WI38 (cell line): Measurements from ENCODE around the gene METTL5.

Experiments used
- H3K4me3 ChIP-seq: 2 replicates; pipeline ENCODE4 v1.5.1; 2011; ENCODE audit warnings: low read depth, mild to moderate bottlenecking, control low read depth, low read length
- TF ChIP-seq, protein P1 (sequence below): IDR thresholded peaks from 2 replicates; pipeline ENCODE4 v1.5.1; 2012; ENCODE audit warnings: low read depth, mild to moderate bottlenecking, control low read depth, low read length

Gene METTL5

DNA sequence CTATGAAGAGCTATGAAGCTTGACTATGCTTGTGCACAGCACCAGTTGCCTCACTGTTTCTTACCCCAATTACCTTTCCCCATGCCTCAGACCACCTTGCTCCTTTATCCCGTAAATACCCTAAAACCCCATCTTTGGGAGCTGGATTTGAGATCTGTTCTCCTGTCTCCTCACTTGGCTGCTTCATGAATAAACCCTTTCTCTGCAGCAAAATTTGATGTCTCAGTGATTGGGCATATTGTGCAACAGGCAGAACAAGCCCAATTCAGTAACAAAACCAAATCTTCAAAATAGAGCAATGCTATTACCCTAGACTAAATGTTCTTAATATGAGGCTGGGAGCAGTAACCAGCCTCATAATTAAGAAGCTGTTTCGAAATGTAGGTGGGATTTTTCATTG lies 29.5 kb downstream of the METTL5 start:
- no peak overlapping the region for H3K4me3 ChIP-seq
- TF ChIP-seq, protein P1, sequence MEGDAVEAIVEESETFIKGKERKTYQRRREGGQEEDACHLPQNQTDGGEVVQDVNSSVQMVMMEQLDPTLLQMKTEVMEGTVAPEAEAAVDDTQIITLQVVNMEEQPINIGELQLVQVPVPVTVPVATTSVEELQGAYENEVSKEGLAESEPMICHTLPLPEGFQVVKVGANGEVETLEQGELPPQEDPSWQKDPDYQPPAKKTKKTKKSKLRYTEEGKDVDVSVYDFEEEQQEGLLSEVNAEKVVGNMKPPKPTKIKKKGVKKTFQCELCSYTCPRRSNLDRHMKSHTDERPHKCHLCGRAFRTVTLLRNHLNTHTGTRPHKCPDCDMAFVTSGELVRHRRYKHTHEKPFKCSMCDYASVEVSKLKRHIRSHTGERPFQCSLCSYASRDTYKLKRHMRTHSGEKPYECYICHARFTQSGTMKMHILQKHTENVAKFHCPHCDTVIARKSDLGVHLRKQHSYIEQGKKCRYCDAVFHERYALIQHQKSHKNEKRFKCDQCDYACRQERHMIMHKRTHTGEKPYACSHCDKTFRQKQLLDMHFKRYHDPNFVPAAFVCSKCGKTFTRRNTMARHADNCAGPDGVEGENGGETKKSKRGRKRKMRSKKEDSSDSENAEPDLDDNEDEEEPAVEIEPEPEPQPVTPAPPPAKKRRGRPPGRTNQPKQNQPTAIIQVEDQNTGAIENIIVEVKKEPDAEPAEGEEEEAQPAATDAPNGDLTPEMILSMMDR = no peak

DNA sequence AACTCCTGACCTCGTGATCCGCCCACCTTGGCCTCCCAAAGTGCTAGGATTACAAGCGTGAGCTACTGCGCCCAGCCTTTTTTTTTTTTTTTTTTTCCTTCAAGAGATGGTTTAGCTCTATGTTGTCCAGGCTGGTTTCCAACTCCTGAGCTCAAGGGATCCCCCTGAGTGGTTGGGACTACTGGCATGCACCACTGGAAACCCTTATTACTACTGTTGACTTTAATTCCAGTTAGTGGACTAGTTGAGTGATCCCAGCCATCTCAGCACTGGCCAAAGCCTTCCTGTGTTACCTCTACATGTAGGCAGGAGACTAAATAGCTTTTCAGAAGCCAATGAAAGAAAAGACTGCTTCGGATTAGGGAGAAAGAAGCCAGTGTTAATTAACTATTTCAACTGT lies 34.1 kb downstream of the METTL5 start:
- no peak overlapping the region for H3K4me3 ChIP-seq
- TF ChIP-seq, protein P1 = no peak

DNA sequence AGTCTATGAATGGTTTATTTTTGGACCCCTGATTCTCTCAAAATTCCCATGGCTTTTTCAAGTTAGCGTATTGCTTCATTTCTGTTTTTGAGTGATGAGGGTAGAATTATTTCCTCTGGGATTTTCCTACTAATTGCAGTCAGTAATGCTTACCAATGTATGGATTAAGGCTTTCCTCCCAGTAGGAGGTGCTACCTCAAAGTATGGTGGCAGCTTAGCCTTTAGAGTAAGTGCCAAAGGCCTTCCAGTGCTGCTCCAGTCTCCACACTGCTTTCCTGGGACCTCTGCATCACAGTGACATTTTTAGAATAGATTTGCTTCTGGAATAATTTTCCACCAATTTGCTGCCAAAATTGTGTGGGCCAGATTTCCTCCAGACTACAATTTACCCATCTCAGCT lies 42.2 kb downstream of the METTL5 start:
- no peak overlapping the region for H3K4me3 ChIP-seq
- TF ChIP-seq, protein P1 = no peak

DNA sequence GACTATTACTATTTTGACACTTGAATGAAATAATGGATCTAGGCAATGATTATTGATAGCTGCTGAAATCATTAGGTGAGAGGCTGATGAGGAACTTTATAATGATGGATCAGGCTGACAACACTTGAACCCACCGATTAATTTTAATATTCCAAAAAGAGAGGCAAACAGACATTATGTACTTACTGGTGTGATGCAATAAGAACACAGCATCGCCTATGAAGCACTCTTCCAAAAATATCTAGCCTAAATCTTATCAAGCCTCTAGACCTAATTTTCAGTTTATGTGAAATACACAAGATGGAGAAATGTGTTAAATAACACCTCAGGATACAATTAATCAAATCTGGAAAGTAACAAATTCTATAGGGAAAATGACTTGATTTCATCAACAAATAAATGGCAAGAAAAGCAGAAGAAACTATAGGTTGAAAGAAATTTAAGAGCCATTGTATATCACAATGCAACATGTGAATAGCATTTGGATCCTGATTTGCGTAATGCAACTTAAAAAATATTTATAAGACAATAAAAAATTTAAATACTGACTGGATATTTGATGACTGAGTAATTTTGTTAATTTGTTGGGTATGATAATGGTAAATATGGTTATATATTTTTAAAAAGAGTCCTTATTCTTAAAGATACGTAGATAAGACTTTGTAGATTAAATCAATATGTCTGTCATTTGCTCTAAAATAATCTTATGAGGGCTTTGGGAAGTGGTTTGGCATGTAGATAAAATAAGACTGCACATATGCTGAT lies 43.3 kb downstream of the METTL5 start:
- TF ChIP-seq, protein P1 = no peak
- no peak overlapping the region for H3K4me3 ChIP-seq

DNA sequence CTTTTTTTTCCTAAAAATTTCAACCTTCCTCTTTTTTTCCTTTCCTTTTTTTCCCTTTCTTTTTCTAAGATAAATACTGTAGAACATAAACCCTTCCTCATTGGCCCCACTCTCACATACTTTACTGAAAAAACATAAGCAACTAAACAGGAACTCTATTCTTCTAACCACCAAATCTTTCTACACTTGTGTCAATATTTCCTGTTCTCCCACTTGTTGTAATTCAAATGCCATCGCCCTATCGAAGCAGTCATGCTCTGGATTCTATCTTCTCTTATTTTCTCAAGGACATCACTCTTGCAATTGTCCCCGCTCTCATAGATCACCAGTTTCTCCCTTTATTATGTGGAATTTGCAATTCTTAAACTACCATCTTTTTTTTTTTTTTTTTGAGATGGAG lies 46.3 kb downstream of the METTL5 start:
- no peak overlapping the region for H3K4me3 ChIP-seq
- TF ChIP-seq, protein P1 = no peak

DNA sequence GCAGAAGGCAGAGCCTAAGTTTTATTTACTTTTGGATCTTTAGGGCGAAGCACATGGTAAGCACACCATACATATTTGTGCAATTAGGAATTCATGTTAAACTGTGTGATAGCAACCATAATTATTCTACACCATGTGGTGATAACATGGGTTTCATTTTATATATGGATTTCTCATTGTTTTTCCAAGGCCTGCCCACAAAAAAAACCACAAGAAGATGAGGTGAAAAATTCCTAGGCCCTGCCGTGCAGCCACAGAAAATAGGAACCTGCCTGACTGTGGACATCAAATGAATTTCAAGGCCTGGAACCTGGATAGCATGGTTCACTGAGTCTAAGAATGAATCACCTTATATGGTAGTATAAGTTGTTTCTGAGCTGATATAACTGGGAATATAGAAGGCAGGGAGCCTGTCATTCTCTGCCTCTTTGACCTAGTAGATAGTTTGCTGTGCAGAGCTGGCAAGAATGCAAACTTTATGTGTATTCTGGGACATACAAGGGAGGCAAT lies 48.4 kb downstream of the METTL5 start:
- TF ChIP-seq, protein P1 = no peak

DNA sequence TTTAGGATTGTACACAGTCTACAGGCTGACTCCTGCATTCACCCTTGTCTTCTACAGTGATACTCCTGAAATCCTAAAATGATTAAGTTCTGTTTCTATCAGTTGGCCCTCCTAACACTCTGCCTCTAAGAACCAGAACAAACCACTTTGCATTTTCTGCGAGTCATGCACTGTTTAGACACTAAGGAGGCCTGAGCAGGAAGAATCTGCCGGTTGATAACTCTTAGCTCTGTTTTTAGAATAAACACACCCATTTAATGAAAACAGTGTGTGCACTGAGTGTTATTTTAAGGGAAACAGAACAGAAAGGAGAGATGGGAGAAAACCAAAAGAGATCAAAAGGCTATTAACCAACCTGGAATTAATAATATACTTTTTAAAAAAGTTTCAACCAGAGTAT lies 48.9 kb downstream of the METTL5 start:
- TF ChIP-seq, protein P1 = no peak
- no peak overlapping the region for H3K4me3 ChIP-seq

More for the DNA sequence above, 48.4 kb downstream of the METTL5 start:
- H3K4me3 ChIP-seq = no peak overlapping the region
